ENCODE data around the gene TNIK.

The TNIK gene

DNA sequence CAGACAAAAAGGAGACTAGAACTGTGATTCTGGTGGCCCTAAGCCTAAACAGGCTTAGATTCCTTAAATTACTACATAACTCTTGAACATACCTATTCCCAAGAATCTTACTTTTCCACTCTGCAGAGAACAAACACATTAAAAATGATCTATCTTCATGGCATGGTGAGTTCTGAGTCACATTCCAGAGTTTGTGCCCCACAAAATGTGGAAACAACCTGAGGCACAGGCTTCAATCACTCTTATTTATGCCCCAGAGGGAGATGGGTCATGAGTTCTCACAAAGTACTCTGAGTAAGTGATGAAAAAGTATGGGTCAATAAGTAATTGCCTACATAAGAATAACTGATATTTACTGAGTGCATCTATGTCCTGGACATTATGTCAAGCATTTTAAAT is 296.1 kb downstream of the TNIK start:
- no peak for DNase-seq (ENCODE audit: low read depth)

DNA sequence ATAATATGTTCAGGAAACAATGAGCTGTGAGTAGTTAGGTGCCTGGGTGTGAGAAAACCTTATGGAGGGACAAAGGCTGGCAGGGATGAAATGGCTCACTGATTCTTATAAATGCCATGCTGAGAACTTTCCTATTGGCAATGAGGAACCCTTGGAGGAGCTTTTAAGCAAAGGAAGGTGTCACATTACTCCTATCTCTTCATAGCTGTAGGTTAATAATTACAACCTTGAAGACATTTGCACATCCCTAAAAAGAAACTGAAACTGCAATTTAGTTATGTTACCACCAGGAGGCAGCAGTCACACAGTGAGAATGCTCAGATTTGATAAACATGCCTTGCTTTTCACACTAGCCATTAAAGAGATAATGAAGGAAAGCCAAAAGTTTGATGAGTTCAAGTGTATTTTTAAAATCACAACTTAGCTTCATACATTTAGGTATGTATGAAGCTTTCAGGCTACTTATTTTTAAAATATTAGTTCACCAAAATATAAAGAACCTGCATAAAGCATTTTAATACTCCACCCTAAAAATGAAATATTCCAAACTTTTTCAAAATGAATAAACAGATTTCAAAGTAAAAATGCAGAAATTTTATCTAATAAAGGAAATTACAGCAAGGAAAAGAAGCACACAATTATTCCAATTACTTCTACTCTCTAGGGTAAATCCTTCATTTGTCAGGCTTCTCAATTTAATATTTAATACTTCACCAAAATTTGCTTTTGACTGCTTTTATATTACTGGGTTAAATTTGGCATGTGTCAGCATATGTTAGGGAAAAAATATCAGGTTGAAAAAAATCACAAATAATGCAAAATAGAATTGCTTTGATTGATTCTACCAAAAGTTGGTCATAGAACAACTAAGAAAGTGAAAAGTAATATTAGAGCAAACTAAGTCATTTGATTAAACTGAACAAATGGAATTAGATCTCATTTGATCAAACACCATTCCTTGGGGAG is 296.8 kb downstream of the TNIK start:
- DNase-seq (ENCODE audit: low read depth) = no peak

DNA sequence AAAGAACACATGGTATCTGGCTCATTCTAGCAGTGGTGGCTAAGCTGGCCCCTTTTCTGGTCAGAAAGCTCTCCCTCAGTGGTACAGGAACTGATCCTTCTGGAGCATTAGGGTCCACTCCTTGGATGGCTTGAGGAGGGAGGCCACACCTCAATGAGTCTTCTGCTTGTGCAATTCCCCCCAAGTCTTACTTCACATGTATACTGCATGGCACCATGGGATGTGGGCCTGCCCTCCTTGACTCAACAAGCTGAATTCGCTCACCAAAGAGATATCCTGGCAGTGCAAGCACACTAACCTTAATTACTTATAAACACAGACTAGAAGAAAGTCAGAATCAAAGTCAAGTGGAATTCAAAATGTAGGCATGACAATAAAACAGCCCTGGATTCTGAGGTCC is 299.9 kb downstream of the TNIK start:
- DNase-seq (ENCODE audit: low read depth) = no peak

DNA sequence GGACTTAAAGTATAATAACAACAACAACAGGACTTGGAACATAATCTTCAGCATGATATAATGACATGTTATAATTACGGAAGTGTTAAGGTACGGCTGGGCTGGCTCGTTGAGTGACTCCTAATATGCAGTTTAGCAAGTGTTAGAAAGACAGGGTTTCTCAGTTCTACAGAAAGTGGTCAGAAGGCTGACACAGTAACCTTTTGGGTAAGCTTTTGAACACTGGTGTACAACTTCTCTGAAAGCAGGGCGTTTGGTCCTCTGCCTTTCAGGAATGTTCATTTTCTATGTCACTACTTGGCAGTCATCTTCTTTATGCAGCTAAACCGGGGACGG is 300.4 kb downstream of the TNIK start:
- DNase-seq (ENCODE audit: low read depth) = no peak

DNA sequence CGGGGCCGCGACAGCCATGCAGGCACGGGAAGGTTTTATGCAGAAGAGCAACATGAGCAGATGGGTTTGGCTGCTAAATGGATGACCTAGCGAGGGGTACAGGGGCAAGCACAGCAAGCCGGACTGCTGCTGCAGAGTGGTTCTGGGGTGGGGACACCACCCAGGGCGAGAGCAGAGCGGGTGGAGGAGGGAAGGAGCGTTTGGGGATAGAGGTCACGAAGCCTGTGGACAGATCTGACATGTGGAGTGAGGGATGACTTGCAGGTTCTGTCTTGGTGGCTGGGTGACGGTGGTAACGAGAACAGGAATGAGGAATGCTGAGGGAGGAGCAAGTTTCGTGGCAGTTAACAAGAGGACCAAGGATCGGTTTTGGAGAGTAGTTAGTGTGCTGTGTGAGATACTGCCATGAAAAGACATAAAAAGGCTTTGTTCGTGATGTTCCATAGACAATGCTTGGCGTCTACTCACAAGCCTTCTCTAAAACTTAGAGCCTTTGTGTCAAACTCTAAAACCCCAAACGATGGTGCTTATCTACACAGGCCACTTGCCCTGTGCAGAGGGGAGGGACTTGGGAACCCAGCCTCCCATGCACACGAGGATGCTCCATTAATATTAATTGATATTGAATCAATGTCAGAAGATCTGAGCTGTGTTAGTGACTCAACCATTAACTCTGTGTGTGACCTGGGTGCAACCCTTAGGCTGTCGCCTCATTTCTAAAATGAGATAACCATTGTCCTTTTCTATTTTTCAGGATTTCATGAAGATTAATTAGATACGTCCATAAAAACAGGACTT is 301.0 kb downstream of the TNIK start:
- DNase-seq (ENCODE audit: low read depth) = no peak

DNA sequence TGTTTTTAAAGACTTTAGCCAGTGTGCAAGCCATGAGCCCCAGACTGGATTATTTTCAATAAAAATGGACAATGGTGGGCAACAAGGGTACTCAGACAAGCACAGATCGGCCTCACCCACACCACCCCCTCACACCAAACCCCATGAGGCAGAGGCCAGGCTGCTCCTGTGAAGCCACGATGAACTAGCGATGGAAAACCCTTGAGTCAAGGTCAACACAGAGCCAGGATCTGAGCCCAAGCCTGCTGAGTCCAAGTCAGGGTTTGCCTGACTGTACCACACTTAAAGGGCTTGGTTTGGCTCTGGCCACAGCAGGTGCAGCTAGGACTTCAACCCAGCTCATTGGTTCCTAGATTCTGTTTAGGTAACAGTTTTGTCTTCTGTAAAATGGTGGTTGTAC is 302.2 kb downstream of the TNIK start:
- no peak for DNase-seq (ENCODE audit: low read depth)

DNA sequence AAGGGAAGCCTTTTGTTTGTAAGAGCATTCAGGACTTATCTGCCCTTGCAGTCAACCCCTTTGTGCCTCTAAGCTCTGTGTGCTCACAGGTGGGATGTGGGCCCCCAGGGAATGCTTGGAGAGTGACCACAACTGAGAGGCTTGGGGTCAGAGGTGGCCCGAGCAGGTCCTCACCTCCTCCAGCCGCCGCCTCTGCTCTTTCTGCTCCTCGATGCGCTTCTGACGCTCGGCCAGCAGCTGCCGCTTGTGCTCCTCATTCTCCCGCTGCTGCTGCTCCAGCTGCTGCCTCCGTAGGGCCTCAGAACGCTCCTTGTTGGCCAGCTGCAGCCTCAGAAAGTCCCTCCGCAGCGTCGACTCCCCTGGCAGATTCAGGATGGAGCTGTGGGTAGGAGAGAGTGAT is 302.9 kb downstream of the TNIK start:
- no peak for DNase-seq (ENCODE audit: low read depth)

DNA sequence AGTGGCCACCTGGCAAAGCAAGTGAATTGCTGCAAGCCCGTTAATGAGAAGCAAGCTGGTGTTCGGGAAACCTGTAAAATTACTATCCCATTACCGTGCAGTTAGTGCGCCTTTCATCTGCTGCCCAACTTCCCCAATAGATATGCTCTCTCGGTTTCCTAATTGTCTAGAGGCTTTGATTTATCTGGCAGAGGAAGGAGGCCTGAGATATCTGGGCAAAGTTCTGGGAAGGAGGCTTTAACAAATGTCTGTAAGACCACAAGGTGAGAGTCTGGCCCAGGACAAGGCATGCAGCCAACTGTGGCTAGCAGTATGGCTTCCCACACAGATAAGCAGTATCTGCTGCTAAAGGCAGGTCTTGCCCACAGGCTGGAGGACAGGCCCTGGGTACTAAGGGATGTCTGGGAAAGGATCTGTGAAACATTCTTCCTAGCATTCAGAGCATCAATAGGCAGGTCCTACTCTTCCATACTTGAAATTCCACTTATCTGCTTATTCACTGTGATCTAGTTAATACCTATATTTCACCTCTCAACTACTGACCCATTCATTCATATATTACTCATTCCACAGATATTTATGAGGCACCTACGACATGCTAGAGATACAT is 303.7 kb downstream of the TNIK start:
- no peak for DNase-seq (ENCODE audit: low read depth)

DNA sequence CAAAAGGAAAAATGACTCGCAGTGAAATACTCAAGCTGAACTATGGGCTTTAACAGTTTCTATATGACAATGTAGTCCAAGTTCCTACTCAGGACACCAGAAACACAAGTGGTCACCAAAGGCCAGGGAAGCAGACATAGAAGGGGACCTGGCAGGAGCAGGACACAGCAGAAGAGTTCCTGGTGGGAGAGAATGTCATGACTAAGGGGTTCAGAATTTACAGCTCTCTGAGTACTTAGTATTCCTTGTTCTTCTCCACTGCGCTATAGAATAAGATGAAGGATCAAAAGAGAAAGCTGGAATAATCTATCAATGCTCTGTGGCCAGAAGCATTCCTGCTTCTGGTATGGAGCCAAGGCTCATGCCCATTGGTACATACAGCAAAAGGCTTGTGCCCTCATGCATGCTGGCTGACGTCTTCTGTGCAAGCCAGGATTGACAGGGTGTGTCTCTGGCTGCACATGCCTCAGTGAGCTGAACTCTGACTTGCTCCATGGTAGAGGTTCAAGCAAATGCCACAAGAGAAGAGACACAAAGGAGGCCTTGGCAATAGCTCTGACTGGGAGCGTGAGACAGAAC is 305.0 kb downstream of the TNIK start:
- no peak for DNase-seq (ENCODE audit: low read depth)

DNA sequence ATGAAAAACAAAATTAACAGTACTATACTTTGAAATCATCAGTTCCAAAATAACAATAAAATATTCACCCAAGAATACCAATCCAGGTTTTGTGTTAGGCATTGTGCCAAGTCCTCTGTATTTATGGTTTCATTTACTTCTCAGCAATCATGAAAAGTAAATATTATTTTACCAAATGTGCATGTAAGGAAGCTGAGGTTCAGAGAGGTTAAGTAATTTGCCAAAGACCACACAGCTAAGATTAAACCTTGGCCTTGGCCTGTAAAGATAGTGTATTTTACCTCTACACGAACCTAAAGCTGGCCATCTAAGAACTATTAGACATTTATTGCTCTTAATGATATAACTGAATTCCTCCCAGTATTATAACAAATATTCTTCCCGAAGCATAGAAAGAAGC is 309.3 kb downstream of the TNIK start:
- no peak for DNase-seq (ENCODE audit: low read depth)

DNA sequence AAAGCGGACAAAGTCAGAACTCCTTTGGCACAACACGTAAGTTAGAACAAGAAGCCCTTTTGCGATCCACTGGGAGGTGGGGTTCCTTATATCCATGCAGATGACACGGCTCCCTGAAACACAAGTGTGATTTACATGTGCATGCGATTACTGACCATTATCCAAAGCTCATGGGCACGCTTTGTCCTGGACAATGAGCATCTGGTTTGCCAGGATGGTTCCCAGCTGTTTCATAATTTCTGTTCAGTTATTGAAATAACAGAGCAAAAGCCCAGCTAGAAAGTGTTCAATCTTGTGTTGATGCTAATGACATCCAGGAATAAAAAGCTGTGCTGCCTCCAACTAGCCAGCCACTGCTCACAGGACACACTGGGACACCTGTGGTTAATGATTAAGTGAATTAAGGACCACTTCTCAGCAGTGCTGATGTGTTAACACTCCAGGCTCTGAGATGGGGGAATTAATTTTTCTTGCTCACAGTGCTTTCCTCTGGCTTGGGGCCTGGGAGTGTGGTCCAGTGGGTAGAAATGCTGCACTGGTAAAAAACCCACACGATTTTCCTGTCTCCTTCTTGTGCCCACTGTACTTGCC is 310.6 kb downstream of the TNIK start:
- DNase-seq (ENCODE audit: low read depth) = no peak

DNA sequence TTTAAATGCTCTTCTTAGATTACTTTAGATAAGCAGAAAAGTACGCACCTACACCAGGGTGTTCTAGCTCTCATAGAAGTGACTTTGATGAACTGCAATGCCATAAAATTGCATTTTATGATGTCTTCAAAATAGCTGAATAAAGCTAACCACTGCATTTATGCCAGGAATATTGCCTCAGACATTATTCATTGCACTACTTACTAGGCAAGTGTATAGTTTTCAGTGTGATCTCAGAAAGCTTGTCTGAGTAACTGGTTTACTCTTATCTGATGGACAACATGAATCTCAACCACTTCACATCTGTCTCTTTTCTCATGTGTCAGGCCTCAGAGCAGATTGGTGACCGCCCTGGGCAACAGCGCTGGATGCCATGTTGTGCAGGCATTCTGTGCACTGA is 314.4 kb downstream of the TNIK start:
- DNase-seq (ENCODE audit: low read depth) = no peak

DNA sequence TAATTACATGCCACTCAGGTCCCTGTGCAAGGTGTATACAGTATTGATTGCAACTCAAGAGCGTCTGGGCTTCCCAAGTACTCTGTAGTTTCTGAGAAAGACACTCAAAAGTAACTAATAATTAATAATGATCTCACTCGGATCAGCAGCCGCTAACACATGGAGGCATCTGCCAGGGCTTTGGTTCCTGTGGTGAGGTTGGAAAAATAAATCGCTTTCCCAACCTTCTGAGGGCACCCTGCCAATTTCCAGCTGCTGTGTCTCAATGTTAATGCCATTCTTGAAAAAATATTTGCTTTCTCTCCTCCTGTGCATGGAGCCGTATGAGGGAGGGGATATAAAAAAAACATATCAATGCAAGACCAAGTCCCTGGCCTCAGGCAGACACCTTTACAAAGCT is 317.2 kb downstream of the TNIK start:
- DNase-seq (ENCODE audit: low read depth) = no peak

DNA sequence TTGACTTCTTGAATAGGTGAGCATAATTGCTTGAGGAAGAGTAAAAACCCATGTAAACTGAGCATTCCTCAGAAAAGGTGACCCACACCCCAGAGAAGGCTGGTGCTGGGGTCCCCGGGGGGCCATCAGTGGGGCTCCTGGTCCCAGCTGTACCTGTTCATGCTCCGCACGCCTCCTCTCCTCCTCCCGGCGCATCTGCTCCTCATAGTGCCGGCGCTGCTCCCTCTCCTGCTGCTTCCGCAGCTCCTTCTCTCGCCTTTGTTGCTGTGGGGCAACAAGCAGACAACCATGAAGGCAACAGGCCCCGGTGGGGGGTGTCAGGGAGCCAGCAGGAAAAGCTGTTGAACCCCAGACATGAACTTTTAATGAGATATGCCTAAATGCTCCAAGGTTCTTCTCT is 320.0 kb downstream of the TNIK start:
- no peak for DNase-seq (ENCODE audit: low read depth)

DNA sequence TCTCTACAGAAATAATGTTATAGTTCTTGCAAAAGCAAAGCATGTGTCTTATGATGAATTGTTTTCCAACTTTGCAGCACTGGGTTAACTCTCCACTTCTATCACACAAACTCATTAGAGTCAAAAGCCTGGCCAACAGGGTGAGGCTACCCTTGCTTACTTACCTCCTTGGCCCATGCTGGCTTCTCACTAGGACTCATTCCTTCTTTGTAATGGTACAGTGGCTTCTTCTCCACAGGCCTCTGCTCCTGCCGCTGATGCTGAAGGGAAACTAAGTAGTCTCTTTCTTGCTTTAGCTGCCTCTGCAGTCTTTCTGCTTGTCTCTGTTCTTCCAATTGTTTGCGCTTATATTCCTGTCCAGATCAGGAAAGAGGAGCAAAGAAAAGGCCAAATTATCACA is 322.2 kb downstream of the TNIK start:
- DNase-seq (ENCODE audit: low read depth) = no peak

DNA sequence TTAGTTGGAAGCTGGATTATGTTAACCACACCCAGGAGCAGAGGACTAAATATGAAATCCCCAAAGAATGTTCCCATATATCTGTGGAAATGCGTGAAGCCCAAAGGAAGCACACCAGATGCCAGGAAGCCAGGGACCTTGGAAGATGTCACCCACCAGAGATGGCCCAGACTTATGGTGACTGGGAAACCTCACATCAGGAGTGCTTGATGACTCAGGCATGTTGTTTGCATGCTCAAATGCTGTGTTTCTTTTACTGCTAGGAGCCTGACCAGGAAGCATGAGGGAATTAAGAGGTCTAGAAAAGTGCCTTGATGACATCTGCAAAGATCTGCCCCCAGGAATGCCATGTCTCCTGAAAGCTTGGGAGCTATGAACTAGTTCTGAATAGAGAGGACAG is 324.7 kb downstream of the TNIK start:
- DNase-seq (ENCODE audit: low read depth) = no peak

DNA sequence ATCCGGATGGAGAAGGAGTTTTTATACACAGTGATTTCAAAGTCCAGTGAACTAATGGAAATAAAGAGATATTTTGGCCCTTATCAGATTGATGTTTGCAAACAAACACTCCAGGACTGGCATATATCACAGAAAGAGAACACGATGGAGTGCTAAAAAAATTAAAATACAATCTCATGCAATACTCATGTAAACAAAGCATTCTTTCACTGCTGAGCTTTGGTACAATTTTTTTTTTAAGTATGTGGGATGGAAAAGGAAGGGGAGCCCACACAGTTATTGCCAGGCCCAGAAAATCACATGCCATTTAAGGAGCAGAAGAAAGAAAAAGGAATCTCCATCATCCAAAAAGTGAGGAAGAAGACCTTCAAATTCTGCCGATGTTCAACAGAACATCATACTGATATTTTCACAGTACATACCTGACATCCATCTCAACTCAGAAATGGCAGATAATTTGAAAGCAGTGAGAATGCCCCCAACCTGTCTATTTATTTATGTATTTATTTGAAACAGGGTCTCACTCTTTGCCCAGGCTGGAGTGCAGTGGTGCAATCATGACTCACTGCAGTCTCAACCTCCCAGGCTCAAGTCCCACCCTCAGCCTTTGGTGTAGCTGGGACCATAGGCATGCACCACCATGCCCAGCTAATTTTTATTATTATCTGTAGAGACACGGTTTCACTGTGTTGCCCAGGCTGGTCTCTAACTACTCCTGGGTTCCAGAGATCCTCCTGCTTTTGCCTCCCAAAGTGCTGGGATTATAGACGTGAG is 326.2 kb downstream of the TNIK start:
- DNase-seq (ENCODE audit: low read depth) = no peak

DNA sequence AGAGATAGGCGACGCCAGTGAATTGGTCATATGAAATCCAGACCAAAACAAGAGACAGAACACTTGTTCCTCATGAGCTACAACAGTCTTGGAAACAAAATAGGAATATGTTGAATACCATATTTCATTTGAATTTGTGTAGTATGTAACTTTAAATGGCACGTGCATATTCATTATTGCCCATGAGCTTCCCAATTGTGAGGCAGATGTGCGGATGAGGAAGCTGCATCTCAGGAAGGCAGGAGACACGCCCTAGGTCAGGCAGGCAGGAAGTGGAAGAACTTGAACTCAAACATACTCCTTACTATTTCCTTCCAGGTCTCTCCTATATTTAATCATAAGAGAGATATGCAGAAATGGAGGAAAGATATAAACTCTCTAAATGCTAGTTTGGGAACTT is 326.9 kb downstream of the TNIK start:
- no peak for DNase-seq (ENCODE audit: low read depth)

DNA sequence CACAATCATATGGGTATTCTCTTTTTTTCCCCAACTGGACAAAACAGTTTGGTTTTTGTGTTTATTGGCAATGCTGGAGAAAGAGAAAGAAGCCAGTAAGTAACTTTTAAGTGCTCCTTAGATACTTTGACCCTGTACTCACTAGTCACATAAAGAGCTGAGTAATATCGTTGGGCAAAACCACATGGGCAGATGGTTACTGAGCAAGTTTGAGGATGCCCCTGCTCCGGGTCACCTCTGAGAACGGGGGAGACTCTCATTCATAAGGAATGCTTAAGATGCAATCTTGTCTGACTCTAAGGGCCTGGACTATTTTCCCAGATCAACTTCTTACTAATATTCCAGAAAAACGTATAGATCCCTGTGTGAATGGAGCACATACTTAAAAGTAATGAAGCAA is 327.3 kb downstream of the TNIK start:
- DNase-seq (ENCODE audit: low read depth) = no peak

DNA sequence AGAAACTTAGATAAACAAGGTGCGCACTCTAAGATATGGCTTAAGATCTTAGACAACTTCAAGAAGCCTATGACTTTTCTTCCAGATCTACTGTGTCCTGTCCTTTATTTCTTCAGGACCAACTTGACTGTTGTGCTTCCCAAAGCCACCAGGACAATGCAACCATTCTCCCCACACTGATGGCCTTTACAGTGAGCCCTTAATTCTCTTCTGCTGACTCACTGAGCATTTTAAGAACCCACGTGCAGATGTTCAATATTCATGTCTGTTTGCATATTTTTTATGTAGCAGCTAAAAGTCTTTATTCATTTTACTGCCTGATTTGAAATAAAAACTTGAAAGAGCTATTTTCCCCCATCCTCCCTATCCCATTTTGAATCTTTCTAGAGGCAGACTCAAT is 330.4 kb downstream of the TNIK start:
- DNase-seq (ENCODE audit: low read depth) = no peak

DNA sequence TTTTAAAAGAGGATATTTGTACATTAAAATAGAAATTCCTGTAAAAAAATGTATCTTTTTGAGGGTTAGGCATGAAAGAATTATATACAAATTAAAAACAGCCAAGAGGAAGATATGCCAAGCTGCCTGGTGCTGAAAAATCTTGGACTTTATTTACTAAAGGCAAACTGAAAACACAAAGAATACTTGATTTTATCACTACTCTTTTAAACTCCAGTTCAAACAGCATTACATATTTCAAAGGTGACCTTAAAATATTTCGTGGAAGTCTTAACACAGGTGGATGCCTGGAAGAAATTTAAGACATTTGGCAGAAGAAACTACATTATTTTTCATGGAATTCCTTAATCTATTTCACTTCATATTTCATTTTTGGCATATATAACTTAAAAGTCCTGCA is 332.6 kb downstream of the TNIK start:
- no peak for DNase-seq (ENCODE audit: low read depth)

All from stimulated activated CD8-positive, alpha-beta memory T cell treated with anti-CD3 and anti-CD28 coated beads, Interleukin-12 subunit alpha, Interleukin-12 subunit beta, amount 100 ng/mL, for 1 hour (primary cell).